ENCODE results near the gene TXNDC11.

GRCh38 chr16:11750056-11750455 lies 7.4 kb upstream of the TXNDC11 start:
- TF ChIP-seq CTCF (conservative IDR thresholded peaks at IDR 0.05; ENCODE audit: low read depth in 2 of 2) (no peak), JUNB (IDR thresholded peaks at IDR 0.05; ENCODE audit: unreplicated experiment) (no peak), REST (IDR thresholded peaks at IDR 0.05; ENCODE audit: unreplicated experiment) (no peak)
